Activated T-cell treated with anti-CD3 and anti-CD28 coated beads, Interleukin-2, amount 50 U/mL, for 24 hours (primary cell): Measurements from ENCODE around the gene SLC26A8.
"Not testable (repeated sequence)": the region's sequence is repeated elsewhere in the genome, so short reads cannot be mapped to it uniquely, and the experiment has no call there.

Experiments
- DNase-seq: peaks from one replicate; pipeline ENCODE4 v3.0.0-alpha.2; 2020
- H3K27ac Mint-ChIP-seq: 2 replicates; pipeline ENCODE4 v1.8.0; 2020; ENCODE audit warnings: mild to moderate bottlenecking, mixed read lengths
- H3K27me3 Mint-ChIP-seq: 2 replicates; pipeline ENCODE4 v1.8.0; 2020; ENCODE audit warnings: mixed read lengths
- H3K36me3 Mint-ChIP-seq: 2 replicates; pipeline ENCODE4 v1.8.0; 2020; ENCODE audit warnings: low read depth, mixed read lengths
- H3K4me1 Mint-ChIP-seq: 2 replicates; pipeline ENCODE4 v1.8.0; 2020; ENCODE audit warnings: low read depth, mixed read lengths
- H3K4me3 Mint-ChIP-seq: 2 replicates; pipeline ENCODE4 v1.8.0; 2020; ENCODE audit warnings: mild to moderate bottlenecking, moderate library complexity, mixed read lengths
- H3K9me3 Mint-ChIP-seq: 2 replicates; pipeline ENCODE4 v1.8.0; 2020; ENCODE audit warnings: mixed read lengths

Gene SLC26A8

GRCh38 chr6:35935469-35935868 is 89.0 kb downstream of the SLC26A8 start:
- no peaks in the 10 kb centered on the region for H3K36me3 Mint-ChIP-seq
- H3K4me3 Mint-ChIP-seq, result no peak overlapping the region
- no peaks in the 10 kb centered on the region for H3K27me3 Mint-ChIP-seq
- no peak for DNase-seq
- H3K27ac Mint-ChIP-seq, result no peak overlapping the region
- H3K4me1 Mint-ChIP-seq, result peaks cover 4% of the 10 kb centered on the region
- peaks cover 2% of the 10 kb centered on the region for H3K9me3 Mint-ChIP-seq

- Mint-ChIP-seq H3K4me1 (peaks cover 4% of the 10 kb centered on the region), H3K9me3 (peaks cover 2% of the 10 kb centered on the region), H3K27me3 (no peaks in the 10 kb centered on the region), H3K36me3 (no peaks in the 10 kb centered on the region), H3K4me3 (no peak overlapping the region), H3K27ac (no peak overlapping the region)
- no peak for DNase-seq
Measured at GRCh38 chr6:35933844-35934243, 90.6 kb downstream of the SLC26A8 start.

- Mint-ChIP-seq H3K4me3 (peak overlapping the region; percentile 41), H3K27ac (peak overlapping the region; percentile 42)
- H3K36me3 Mint-ChIP-seq, H3K9me3 Mint-ChIP-seq, H3K4me1 Mint-ChIP-seq, H3K27me3 Mint-ChIP-seq, DNase-seq: not testable (repeated sequence)
Measured at GRCh38 chr6:35931873-35932272, 92.6 kb downstream of the SLC26A8 start.

- H3K4me3 Mint-ChIP-seq, result no peak overlapping the region
- no peaks in the 10 kb centered on the region for H3K9me3 Mint-ChIP-seq
- H3K27me3 Mint-ChIP-seq, result no peaks in the 10 kb centered on the region
- H3K27ac Mint-ChIP-seq, result no peak overlapping the region
- peaks cover 4% of the 10 kb centered on the region for H3K4me1 Mint-ChIP-seq
- DNase-seq, result no peak
- no peaks in the 10 kb centered on the region for H3K36me3 Mint-ChIP-seq
Measured at GRCh38 chr6:35931120-35931561, 93.3 kb downstream of the SLC26A8 start.

GRCh38 chr6:35929601-35930000 is 94.8 kb downstream of the SLC26A8 start:
- no peak overlapping the region for H3K27ac Mint-ChIP-seq
- no peaks in the 10 kb centered on the region for H3K9me3 Mint-ChIP-seq
- no peak for DNase-seq
- no peaks in the 10 kb centered on the region for H3K27me3 Mint-ChIP-seq
- H3K4me1 Mint-ChIP-seq, result peaks cover 10% of the 10 kb centered on the region
- no peaks in the 10 kb centered on the region for H3K36me3 Mint-ChIP-seq
- no peak overlapping the region for H3K4me3 Mint-ChIP-seq

- H3K4me3 Mint-ChIP-seq, result no peak overlapping the region
Measured at GRCh38 chr6:35926509-35927215, 97.8 kb downstream of the SLC26A8 start.

GRCh38 chr6:35925961-35926360 is 98.5 kb downstream of the SLC26A8 start:
- Mint-ChIP-seq H3K36me3 (peaks cover 3% of the 10 kb centered on the region), H3K27me3 (no peaks in the 10 kb centered on the region), H3K9me3 (no peaks in the 10 kb centered on the region), H3K4me1 (peaks cover 25% of the 10 kb centered on the region), H3K4me3 (no peak overlapping the region), H3K27ac (no peak overlapping the region)
- no peak for DNase-seq

More at GRCh38 chr6:35926509-35927215, 97.8 kb downstream of the SLC26A8 start:
- no peaks in the 10 kb centered on the region for H3K36me3 Mint-ChIP-seq
- no peak for DNase-seq
- no peaks in the 10 kb centered on the region for H3K27me3 Mint-ChIP-seq
- H3K9me3 Mint-ChIP-seq, result no peaks in the 10 kb centered on the region
- peaks cover 21% of the 10 kb centered on the region for H3K4me1 Mint-ChIP-seq
- no peak overlapping the region for H3K27ac Mint-ChIP-seq

GRCh38 chr6:35924146-35924545 is 100.3 kb downstream of the SLC26A8 start:
- H3K4me3 Mint-ChIP-seq, result no peak overlapping the region
- peaks cover 14% of the 10 kb centered on the region for H3K36me3 Mint-ChIP-seq
- no peaks in the 10 kb centered on the region for H3K9me3 Mint-ChIP-seq
- DNase-seq, result no peak
- H3K27ac Mint-ChIP-seq, result no peak overlapping the region
- peaks cover 26% of the 10 kb centered on the region for H3K4me1 Mint-ChIP-seq
- no peaks in the 10 kb centered on the region for H3K27me3 Mint-ChIP-seq

GRCh38 chr6:35922139-35922554 is 102.3 kb downstream of the SLC26A8 start:
- peaks cover 34% of the 10 kb centered on the region for H3K36me3 Mint-ChIP-seq
- H3K27me3 Mint-ChIP-seq, result no peaks in the 10 kb centered on the region
- DNase-seq, result no peak
- H3K9me3 Mint-ChIP-seq, result no peaks in the 10 kb centered on the region
- H3K4me1 Mint-ChIP-seq, result peaks cover 46% of the 10 kb centered on the region
- no peak overlapping the region for H3K27ac Mint-ChIP-seq
- peak overlapping the region; percentile 95 for H3K4me3 Mint-ChIP-seq

GRCh38 chr6:35920793-35921732 is 103.4 kb downstream of the SLC26A8 start, which contains the start of gene SRPK1:
Gene SRPK1, minus strand, starts transcription at chr6:35921098. Its CDS starts 42 bp downstream, at chr6:35921056.
- Mint-ChIP-seq H3K27ac (peak within 1 kb of the TSS; percentile 98), H3K27me3 (no peaks in the 10 kb centered on the region), H3K36me3 (peaks cover 45% of the 10 kb centered on the region), H3K4me1 (peaks cover 52% of the 10 kb centered on the region), H3K4me3 (peak within 1 kb of the TSS; percentile 95), H3K9me3 (no peaks in the 10 kb centered on the region)
- DNase-seq, result peak; percentile 94

- no peaks in the 10 kb centered on the region for H3K27me3 Mint-ChIP-seq
- DNase-seq, result peak; percentile 68
- H3K9me3 Mint-ChIP-seq, result no peaks in the 10 kb centered on the region
- peaks cover 51% of the 10 kb centered on the region for H3K36me3 Mint-ChIP-seq
- H3K4me1 Mint-ChIP-seq, result peaks cover 49% of the 10 kb centered on the region
- peak overlapping the region; percentile 98 for H3K27ac Mint-ChIP-seq
- peak overlapping the region; percentile 91 for H3K4me3 Mint-ChIP-seq
Measured at GRCh38 chr6:35919827-35920751, 104.4 kb downstream of the SLC26A8 start.

GRCh38 chr6:35919085-35919826 is 105.2 kb downstream of the SLC26A8 start:
- H3K4me1 Mint-ChIP-seq, result peaks cover 44% of the 10 kb centered on the region
- peaks cover 59% of the 10 kb centered on the region for H3K36me3 Mint-ChIP-seq
- no peaks in the 10 kb centered on the region for H3K9me3 Mint-ChIP-seq
- H3K4me3 Mint-ChIP-seq, result peak overlapping the region; percentile 91
- DNase-seq, result no peak
- H3K27ac Mint-ChIP-seq, result peak overlapping the region; percentile 98
- no peaks in the 10 kb centered on the region for H3K27me3 Mint-ChIP-seq

- Mint-ChIP-seq H3K27ac (peak overlapping the region; percentile 30), H3K4me1 (peaks cover 37% of the 10 kb centered on the region), H3K36me3 (peaks cover 82% of the 10 kb centered on the region), H3K4me3 (peak overlapping the region; percentile 46)
- not testable (repeated sequence) for H3K27me3 Mint-ChIP-seq, DNase-seq, H3K9me3 Mint-ChIP-seq
Measured at GRCh38 chr6:35916893-35917292, 107.5 kb downstream of the SLC26A8 start.
